Measurements from ENCODE around the gene MED15.
A peak's percentile ranks its signal among the peaks of the same experiment; 100 is the strongest.

MED15 gene

DNA sequence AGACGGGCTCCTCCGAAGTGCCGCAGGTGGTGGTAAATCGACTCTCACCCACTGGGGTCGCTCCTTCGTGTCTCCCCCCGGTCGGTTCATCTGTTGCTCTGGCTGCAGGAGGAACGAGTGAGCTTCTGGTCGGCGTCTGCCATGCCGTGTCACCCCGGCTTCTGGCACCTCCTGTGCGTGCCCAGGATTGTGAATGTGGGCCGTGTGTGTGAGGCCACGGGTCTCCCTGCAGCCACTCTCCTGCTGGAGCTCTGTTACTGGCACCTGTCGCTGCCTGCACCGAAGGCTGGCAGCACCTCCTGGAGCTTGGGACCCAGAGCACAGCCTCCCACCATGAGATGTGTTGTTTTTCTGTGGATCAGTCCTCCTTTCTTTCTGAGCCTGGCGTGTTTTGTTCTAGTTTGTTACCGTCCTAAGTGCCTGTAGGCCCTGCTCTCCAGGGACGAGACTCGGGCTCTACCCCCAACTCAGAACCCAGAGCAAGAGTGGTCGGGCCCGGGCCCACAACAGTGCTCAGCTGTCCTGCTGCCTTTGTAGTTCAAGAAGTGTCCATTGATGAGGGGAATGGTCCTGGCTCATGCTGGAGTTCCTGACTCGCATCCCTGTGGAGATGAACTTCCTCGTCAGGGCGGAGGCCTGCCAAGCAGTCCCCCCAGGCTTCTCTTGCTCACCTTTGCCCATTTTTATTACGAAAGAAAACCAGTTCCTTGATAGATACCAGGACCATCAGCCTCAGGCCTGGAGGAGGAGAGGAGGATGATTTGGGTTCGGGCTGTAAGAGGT lies 66.6 kb downstream of the MED15 start:
- DNase-seq, result no peak

DNA sequence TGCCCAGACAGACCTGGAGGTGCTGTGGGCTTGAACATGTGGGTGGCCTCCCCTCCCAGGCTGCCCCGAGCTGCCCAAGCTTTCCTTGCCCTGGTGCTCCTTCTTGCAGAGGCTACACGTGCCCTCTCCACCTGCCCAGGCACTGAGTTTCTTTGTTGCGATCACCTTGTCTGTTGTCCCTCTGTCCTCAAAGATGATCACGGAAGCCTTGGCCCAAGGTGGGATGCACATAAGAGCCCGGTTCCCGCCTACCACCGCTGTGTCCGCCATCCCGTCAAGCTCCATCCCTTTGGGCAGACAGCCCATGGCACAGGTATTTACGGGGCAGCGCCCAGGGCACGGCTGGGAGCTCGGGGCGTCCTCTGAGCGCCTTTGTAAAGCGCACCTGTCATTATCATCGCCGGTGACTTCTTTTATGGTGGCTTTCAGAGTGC lies 67.5 kb downstream of the MED15 start:
- DNase-seq, result no peak

DNA sequence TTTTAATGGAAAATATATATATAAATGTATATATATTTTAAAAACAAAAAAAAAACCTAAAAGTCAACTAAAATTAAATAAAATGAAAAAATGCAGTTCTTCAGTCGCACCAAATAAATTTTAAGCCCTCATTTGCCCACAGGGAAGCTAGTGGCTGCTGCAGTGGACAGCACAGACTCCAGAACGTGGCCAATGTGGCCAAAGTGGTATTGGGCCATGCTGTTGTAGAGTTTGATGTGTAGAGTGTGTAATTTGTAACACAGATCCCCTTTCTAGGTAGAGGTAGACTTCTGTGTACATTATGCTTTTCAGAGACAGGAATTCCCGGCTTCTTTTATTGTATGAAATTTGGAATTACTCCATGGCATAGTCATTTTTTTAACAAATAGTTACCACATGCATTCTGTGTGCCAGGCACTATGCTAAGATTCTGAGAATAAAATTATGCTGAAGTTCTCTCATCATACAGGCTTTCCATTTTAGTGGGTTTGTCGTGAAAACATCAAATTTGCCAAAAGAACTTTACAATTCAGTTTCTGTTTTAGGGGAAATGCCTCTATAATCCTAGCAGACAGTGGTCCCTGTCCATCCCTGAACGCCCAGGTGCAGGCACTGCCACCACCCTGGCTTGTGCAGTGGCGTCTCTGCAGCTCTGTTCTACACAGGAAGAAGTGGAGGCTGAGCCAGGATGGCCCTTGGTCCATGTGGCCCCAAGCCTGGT lies 68.5 kb downstream of the MED15 start:
- no peak for DNase-seq

DNA sequence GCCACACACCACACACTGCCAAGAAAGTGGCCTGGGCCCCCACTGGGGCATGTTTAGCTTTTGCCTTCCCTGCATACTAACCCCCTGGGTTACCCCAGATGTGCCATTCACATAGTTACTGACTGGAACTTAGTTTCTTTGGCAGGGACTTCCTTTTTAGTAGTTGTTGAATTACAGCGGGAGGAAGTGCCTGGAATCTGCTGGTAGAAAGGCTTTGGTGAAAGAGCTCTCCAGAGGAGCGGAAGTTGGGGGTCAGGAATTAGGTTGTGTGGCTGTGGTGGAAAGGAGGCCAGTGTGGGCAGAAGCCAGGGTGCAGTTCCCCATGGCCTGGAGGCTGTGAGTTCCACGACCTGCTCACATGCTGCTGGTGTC lies 69.0 kb downstream of the MED15 start:
- DNase-seq, result no peak

DNA sequence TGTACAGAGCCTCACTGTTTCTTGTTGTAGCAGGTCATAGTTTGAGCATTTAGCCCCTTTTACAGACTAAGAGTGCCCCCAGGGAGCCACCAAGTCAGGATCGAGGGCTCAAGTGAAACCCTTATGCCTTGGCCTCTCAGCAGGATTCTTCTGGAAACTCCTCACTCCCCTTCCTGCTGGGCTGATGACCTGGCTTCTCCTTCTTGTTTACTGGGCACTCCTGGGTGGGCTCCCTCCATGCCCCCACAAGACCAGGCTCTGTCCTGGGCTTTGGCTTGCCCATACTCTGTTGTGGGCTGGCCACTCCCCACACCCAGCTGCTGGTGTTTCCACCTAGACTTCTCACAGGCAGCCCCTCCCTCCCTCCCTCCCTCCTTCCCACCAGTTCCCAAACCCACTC lies 69.6 kb downstream of the MED15 start:
- no peak for DNase-seq

DNA sequence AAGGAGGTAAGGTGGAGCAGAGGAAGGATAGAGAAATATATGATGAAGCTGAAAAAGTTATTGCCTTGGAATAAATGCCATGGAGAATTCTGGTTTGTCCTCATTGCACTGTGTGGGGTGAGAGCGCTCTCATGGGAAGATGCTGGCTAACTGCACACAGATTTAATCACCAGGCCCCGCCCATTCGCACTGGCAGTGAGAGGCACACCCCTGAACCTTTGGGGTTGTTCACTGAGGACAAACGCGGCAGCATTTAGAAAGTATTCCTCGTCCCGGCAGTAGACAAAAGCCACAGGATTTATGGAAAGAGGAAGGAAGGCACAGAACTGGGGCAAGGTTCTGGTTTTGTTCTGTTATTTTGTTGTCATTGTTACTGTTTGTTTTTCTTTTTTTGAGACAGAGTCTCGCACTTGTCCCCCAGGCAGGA lies 70.2 kb downstream of the MED15 start:
- no peak for DNase-seq

DNA sequence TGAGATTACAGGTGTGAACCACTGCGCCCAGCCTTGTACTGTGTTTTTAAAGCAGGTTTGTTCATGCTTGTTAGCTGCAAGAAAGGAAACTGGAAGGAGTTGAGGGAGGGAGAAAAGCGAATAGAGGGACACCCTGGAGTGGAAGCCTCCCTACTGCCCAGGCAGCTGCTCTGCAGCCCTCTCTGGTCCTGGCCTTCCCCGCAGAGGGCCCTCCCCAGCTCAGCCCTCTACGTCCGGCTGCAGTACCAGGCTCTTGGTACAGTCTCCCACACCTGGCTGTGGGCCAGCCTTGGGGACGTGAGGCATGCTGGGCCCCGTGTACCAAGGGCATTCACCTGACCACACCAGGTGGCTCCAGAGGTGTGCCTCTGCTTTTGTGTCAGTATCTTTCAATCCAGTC lies 70.8 kb downstream of the MED15 start:
- DNase-seq, result no peak

DNA sequence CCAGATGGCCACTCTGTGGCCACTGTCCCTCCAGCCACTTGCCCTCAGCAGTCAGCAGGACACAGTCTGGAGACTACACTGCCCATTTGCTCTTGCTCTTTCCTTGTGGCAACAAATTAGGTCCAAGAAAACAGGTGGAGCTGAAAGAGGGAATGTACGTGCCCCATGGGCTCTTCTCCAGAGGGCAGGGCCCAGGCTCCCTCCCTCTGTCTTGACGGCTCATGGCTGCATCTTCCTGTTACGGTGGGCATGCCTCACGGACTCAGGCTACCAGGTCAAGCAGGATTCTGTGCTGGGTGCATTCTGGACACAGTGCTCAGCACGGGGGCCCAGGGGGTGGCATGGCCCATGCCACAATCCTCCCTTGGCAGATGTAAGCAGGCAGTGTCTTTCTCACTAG lies 71.3 kb downstream of the MED15 start:
- DNase-seq, result no peak

DNA sequence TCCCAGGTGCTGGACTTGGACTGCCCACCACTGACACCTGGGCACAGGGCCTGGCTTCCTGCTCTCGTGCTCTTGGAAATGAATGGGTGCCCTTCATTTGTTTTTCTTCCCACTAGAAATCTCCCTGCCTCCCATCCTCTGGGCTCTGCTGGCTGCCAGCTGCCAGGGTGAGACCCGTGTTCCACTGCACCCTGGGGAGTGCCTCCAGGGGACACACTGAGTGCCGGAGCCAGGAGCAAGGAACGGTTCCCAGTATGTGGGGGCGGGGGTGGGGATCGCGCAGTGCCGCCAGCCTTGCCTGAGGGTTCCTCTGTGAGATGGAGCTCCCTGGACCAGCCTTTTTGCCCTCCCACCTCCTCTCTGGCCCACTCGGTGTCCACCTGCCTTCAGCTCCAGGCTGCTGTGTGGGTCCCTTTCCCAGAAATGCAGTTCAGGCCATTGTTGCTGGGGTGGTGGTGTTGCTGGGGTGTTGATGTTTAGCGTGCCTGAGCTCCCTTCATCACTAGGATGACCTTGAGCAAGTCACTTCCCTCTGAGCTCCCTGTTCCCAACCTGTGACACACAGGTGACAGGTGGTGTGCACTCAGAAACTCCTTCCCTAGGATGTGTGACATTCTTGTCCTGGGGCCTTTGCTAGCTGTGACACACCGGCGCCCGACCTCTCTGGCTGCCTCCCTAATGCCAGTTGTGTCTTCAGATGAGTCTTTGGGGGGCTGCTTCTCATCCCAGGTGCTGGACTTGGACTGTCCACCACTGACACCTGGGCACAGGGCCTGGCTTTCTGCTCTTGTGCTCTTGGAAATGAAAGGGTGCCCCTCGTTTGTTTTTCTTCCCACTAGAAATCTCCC lies 72.1 kb downstream of the MED15 start:
- DNase-seq, result peak in 1 of 3 experiments; percentile 51

DNA sequence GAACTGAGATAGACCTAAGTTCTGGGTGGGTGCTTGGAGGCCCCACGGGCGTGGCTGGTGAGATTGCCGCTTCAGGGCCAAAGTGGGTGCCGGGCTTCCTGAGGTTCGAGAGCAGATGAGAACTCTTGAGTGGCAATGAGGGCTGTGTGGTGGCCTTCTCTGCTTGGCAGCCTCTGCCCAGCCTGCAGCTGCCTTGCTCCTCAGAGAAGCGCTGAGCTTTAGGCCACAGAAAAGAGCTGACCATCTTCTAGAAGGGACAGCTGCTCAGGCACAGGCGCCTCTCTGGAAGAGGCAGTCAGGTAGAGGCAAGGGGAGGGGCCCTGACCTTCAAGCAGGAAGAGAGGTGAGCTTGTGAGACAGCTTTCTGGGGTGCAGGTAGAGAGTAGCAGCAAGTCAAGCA lies 72.8 kb downstream of the MED15 start:
- DNase-seq, result no peak

DNA sequence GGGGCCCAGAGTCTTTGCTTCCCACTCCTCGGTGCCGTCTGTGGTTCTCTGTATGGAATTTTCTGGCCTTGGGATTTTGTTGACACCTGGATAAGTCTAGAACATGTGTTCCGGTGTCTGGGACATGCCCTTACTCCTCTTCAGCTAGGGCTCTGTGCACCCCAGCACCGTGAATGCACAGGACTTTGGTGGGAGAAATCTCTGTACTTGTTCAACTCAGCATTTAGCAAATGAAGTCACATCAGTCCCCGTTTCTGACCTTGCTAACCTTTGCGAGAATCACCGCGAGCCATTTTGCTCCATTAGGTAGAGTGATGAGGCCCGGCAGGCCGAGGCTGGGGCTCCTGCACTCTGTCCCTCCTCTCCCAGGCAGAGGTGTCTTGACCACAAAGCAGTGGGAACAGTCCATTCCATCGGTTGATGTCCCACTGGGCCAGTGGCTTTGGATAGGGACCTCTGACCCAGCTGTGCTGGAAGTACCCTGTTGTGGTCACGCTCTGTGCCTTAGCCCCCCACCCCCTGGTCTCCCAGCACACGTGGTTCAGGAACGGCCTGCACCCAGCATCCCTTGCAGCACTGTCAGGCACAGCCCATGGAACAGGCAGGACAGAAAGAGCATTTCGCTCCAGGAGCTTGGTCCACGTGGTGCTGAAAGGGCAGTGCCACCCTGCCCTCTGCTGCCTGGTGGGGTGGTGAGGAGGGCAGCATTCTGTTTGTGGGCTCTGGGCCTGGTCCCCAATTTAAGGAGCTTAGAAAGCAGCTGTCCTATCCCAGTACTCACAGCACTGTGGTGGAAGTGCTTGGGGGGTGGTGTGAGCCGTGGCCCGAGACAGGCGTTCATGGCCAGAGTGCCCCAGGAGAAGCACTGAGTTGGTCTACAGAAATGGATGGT lies 73.4 kb downstream of the MED15 start:
- DNase-seq, result no peak

DNA sequence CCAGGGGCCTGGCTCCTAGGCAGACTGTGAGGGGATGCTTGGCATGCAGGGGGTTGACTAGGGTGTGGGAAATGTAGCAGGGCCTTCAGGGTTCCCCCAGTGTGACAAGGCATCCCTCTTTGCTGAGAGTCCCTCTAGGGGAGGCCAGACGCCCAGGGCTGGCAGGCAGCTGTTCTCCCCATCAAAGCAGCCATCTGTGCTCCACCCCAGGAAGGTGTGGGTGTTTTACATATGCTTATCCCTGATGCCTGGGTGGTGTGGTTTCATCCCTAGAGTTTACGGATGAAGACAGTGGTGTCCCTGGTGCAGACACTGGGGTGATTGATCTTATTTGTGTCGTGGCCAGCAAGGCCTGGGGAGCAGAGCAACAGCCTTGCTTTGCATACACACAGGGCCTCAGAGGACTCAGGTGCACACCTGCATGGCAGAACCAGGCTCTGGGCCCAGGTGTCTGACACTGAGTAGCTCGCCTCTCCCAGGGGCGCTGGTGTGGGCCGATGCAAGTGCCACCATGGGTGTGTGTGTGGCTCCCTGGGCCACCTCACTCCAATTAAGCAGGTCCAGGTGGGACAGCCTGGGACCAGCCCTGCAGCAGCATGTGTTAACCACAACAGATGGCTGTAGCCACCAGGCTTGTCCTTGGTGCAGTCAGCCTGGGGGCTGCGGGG lies 74.2 kb downstream of the MED15 start:
- DNase-seq, result no peak

DNA sequence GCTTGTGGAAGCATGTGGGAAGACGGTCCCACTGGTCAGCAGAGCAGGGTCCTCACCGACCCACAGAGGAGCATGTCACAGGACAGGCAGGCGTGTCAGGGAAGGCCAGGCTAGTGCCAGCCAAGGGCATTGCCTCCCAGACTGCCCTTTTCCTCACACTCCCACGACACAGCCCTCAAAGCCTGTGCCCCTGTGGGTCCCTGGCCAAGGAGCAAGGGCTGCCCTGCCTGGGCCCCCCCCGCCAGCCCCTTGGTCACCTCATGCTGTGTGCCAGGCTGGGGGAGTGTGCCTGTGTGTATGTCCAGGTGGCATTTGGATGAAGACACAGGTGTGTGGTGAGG lies 74.7 kb downstream of the MED15 start:
- no peak for DNase-seq

DNA sequence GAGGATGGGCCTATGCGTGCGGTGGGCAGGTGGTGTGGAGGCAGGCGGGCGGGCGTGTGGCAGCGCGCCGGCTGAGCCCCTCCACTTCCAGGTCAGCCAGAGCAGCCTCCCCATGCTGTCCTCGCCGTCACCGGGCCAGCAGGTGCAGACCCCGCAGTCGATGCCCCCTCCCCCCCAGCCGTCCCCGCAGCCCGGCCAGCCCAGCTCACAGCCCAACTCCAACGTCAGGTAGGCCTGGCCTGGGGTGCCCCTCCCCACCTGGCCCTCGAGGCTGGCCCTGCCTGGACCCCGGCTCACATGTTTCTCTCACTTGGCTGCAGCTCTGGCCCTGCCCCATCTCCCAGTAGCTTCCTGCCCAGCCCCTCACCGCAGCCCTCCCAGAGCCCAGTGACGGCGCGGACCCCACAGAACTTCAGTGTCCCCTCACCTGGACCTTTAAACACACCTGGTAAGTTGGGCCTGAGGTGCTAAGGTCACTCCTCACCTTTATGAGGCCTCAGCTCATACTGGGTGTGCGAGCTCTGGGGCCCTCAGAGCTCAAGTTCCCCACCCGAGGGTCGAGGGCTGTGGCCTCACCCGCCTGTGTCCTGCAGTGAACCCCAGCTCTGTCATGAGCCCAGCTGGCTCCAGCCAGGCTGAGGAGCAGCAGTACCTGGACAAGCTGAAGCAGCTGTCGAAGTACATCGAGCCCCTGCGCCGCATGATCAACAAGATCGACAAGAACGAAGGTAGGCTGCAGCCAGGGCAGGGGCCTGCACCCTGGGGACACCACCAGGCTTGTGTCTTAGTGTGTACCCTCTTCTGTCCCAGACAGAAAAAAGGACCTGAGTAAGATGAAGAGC lies 75.3 kb downstream of the MED15 start:
- no peak for DNase-seq

DNA sequence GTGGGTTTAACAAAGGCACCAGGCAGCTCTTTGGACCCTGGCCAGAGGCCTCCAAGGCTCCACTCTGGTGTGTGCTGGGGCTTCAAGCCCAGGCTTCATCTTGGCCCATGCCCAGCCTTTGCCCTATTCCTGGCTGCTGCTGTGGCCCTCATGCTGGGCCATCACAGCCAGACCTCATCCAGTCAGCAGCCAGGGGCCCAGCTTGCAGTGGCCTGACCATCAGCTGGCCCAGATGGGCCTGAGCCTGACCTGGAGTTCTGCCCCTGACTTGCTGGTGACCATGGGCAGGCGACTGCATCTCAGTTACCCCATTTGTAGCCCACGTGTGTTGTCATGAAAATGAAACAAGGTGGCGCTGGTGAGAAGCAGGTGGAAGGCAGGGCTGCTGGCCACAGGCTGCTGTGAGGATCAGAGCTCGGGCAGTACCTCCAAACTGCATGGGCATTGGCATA lies 76.1 kb downstream of the MED15 start:
- DNase-seq, result no peak

DNA sequence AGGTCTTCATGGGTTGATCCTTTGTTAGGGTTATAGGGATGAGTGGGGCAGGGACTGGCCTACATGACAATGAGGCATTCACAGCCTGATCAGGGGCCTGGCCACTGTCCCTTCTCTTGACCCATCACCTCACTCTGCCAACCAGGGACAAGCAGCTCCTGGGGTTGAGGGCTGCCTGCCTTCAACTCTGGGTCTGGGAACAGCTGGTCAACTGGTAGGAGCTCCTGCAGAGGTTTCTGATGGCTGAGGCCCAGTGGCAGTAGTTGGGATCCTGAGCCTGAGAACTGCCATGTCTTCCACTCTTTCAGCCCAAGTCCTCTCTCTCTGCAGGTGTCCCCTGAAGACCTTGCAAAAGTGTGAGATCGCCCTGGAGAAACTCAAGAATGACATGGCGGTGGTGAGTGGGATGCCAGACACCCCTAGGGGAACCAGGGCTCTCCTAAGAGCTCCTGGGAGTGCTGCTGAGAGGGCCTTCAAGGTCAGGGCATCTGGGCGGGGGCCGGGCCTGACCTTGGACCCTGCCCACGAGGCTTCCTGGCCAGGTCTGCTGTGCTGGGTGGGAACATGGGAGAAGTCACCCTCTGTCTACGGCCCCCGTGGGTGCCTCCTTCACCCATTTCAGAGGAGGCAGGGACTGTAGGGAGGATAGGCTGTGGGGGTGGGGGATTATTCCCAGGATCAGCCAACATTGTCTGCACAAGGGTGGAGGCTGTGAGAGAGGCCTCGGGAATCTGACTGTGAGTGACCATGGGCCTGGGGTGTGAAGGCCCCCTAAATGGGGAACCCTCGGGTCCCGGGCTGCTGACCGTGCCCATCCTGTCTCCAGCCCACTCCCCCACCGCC lies 76.8 kb downstream of the MED15 start:
- no peak for DNase-seq

DNA sequence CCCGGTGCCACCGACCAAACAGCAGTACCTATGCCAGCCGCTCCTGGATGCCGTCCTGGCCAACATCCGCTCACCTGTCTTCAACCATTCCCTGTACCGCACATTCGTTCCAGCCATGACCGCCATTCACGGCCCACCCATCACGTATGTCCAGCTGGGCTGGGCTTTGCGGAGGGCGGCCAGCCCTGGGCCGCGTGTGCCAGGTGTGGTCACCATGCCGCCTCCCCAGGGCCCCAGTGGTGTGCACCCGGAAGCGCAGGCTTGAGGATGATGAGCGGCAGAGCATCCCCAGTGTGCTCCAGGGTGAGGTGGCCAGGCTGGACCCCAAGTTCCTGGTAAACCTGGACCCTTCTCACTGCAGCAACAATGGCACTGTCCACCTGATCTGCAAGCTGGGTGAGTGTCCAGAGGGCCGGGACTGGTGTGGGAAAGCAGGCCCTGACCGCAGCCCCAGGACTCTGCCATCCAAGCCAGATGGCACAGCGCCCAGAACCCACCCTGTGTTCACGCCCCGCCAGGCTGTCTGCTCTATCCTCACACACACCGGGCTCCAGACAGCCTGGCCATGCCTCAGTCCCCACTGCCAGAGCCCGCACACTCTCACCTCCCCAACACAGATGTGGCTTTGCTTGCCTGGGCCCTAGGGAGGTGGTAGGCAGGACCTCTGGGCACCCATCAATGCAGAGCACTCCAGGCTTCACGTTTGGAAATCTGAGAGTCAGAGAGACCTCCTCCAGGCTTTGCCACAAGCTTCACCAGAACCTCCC lies 77.6 kb downstream of the MED15 start:
- DNase-seq, result no peak

DNA sequence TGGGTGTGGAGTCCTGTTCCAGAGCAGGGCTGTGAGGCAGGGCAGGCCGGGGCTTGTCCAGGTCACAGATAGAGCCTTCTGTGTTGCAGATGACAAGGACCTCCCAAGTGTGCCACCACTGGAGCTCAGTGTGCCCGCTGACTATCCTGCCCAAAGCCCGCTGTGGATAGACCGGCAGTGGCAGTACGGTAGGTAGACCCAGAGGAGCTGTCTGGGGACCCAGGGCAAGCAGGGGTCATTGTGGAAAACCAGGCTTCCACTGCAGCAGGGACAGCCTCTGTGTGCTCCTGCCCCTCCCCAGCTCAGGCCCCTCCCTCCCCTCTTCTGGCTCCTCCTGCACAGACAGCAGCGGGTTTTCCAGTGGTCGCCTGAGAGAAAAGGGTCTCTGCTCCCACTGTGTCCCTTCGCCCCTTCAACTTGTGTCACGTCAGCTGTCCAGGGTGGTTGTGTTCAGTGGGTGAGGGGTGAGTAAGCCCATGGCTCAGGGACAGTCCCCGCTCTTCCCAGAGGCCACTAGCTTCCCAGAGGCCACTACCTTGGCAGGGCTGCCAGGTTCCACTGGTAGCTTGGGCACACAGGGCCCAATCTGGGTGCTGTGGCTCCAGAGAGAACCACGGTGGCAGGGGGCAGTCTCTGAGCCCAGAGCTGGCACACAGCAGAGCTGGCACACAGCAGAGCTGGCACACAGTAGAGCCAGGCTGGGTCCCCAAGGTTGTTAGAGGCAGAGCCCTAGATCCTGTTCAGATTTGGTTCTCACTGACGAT lies 78.4 kb downstream of the MED15 start:
- no peak for DNase-seq

DNA sequence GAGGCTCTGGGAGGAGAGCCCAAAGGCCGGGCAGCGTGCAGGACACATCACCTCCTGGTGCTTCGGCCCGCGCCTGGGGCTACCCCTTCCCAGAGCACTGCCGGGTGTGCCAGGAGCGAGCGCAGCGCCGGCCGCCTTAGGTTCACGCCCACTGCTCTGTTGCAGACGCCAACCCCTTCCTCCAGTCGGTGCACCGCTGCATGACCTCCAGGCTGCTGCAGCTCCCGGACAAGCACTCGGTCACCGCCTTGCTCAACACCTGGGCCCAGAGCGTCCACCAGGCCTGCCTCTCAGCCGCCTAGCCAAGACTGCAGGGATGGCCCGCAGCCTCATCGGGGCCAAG lies 79.0 kb downstream of the MED15 start:
- no peak for DNase-seq

All from NCI-H1417 (cell line).